ENCODE results near the gene VWDE.

Gene VWDE

GRCh38 chr7:12328888-12329770, 74.5 kb downstream of the VWDE start:
- no peak for DNase-seq (ENCODE audit: extremely low read depth in 1 of 2, low read depth in 1 of 2)

- no peak for DNase-seq (ENCODE audit: extremely low read depth in 1 of 2, low read depth in 1 of 2)
Observed at GRCh38 chr7:12327922-12328321, 75.7 kb downstream of the VWDE start.

- DNase-seq (ENCODE audit: extremely low read depth in 1 of 2, low read depth in 1 of 2): no peak
Observed at GRCh38 chr7:12325646-12326045, 78.0 kb downstream of the VWDE start.

DNA sequence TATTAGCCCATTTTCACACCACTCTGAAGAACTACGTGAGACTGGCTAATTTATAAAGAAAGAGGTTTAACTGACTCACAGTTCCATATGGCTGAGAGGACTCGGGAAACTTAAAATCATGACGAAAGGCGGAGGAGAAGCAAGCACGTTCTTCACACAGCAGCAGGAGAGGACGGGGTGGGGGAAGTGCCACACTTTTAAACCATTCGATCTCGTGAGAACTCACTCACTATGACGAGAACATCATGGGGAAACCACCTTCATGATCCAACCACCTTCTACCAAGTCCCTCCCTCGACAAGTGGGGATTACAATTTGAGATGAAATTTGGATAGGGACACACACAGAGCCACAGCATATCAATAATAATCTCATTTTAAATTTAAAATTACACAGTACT, 80.2 kb downstream of the VWDE start:
- no peak for DNase-seq (ENCODE audit: extremely low read depth in 1 of 2, low read depth in 1 of 2)

GRCh38 chr7:12322903-12323300, 80.8 kb downstream of the VWDE start:
- no peak for DNase-seq (ENCODE audit: extremely low read depth in 1 of 2, low read depth in 1 of 2)

DNA sequence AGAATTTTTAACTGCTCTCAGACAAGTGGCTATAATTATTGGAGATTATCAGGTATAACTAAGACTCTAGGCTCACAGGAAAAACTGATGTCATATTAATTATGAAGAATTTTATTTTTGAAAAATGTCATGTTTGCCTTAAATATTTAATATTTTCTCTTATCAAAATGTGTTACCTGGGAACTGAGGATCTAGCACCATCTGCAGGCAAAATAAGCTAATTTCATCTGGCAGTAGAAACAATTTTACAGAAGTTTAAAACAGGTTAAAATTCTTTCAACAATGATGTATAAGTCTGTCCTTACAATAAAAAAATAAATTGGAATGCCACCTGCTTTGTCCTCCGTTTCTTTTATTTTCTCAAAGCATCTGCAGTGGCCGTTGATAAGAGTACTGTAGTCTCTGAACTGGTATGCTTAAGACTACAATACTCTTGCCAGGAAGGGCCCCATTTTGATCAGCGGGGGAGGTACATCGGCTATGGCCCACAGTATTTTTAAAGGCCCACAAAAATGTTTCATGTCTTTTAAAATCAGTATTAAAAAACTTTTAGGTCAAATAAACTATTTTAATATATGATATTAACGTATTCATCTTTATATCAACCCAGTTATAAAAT, 81.3 kb downstream of the VWDE start:
- DNase-seq (ENCODE audit: extremely low read depth in 1 of 2, low read depth in 1 of 2): no peak

GRCh38 chr7:12320987-12321647, 82.5 kb downstream of the VWDE start:
- DNase-seq (ENCODE audit: extremely low read depth in 1 of 2, low read depth in 1 of 2): no peak

GRCh38 chr7:12320241-12320986, 83.3 kb downstream of the VWDE start:
- DNase-seq (ENCODE audit: extremely low read depth in 1 of 2, low read depth in 1 of 2): no peak

GRCh38 chr7:12317675-12318074, 86.0 kb downstream of the VWDE start:
- no peak for DNase-seq (ENCODE audit: extremely low read depth in 1 of 2, low read depth in 1 of 2)

DNA sequence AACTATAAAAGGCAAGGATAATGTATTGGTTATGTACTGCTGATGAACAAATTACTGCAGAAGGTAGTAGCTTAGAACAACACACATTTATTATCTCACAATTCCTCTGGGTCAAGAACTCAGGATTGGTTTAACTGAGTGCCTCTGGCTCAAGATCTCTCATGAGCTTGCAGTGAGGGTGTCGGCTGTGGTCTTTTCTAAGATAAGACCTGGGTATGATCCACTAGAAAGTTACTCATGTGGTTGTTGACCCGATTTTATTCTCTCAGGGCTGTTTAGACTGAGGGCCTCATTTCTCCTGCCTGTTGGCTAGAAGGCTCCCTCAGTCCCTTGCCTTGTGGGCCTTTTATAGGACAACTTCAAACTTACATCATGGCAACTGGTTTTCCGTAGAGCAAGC, 86.7 kb downstream of the VWDE start:
- no peak for DNase-seq (ENCODE audit: extremely low read depth in 1 of 2, low read depth in 1 of 2)

GRCh38 chr7:12315049-12315448, 88.6 kb downstream of the VWDE start:
- DNase-seq (ENCODE audit: extremely low read depth in 1 of 2, low read depth in 1 of 2): no peak

DNA sequence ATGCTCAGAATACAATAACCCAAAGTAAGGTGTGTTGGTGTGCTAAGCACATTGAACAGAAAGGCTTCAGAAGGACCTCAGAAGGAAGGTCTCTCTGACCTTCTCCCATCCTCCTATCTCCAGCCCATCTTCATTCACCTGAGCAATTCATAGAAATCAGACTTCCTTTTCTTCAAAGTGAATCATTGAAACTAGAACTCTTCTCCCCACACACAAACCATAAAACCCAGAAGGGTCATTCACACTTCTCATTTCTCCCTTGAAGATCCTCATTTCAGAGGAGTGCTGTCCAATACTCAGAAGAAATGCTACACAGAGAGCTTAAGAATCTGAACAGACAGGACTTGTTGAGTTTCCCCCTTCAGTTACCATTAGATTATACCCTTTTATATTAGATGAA, 89.5 kb downstream of the VWDE start:
- no peak for DNase-seq (ENCODE audit: extremely low read depth in 1 of 2, low read depth in 1 of 2)

DNA sequence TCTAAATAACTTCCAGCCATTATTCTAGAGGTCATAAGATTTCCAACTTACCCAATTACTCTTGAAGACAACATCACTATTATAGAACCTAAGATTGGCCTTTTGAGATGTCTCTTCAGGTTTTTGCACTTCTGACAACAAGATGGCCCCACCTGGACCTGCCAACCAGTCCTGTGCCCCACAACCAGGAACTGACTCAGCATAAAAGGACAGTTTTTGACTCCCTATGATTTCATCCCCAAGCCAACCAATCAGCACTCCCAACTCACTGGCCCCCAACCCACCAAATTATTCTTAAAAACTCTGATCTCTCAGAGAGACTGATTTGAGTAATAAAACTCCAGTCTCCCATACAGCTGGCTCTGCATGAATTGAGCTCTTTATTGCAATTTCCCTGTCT, 98.2 kb downstream of the VWDE start:
- no peak for DNase-seq (ENCODE audit: extremely low read depth in 1 of 2, low read depth in 1 of 2)

- no peak for DNase-seq (ENCODE audit: extremely low read depth in 1 of 2, low read depth in 1 of 2)
Observed at GRCh38 chr7:12303495-12303894, 100.2 kb downstream of the VWDE start.

GRCh38 chr7:12303062-12303461, 100.6 kb downstream of the VWDE start:
- DNase-seq (ENCODE audit: extremely low read depth in 1 of 2, low read depth in 1 of 2): no peak

DNA sequence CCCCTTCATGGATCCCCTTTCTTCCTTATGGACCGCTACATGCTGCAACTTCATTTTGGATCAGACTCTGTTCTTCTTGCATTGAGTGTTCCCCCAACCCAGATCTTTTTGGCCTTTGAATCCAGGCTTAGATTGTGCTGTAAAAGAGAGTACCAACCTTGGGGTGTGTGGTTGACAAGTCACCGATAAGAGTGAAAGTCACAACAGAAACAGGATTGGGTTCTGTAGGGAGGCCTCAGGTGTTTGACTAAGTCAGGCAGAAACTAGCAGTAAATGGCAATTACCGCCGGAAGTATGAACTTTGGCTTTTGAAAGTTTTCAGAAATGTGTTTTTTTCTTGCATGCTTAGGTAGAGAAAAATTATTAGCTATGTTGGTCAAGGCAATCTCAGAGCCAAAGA, 103.2 kb downstream of the VWDE start:
- no peak for DNase-seq (ENCODE audit: extremely low read depth in 1 of 2, low read depth in 1 of 2)

GRCh38 chr7:12299367-12299766, 104.3 kb downstream of the VWDE start:
- DNase-seq (ENCODE audit: extremely low read depth in 1 of 2, low read depth in 1 of 2): no peak

GRCh38 chr7:12297283-12298108, 106.2 kb downstream of the VWDE start:
- no peak for DNase-seq (ENCODE audit: extremely low read depth in 1 of 2, low read depth in 1 of 2)

- no peak for DNase-seq (ENCODE audit: extremely low read depth in 1 of 2, low read depth in 1 of 2)
Observed at GRCh38 chr7:12296051-12296570, 107.6 kb downstream of the VWDE start.

- DNase-seq (ENCODE audit: extremely low read depth in 1 of 2, low read depth in 1 of 2): no peak
Observed at GRCh38 chr7:12294701-12295100, 109.0 kb downstream of the VWDE start.

Data from stimulated activated CD8-positive, alpha-beta memory T cell treated with anti-CD3 and anti-CD28 coated beads, Interleukin-7, amount 100 ng/mL, for 48 hours (primary cell).